OCI-M2 (cell line): ENCODE measurements around the gene BATF.

Source experiments
- DNase-seq: peaks from one replicate; lab custom pipeline; 2025; ENCODE audit not compliant: unreplicated experiment; lab: John Stamatoyannopoulos, UW

Gene BATF

DNA sequence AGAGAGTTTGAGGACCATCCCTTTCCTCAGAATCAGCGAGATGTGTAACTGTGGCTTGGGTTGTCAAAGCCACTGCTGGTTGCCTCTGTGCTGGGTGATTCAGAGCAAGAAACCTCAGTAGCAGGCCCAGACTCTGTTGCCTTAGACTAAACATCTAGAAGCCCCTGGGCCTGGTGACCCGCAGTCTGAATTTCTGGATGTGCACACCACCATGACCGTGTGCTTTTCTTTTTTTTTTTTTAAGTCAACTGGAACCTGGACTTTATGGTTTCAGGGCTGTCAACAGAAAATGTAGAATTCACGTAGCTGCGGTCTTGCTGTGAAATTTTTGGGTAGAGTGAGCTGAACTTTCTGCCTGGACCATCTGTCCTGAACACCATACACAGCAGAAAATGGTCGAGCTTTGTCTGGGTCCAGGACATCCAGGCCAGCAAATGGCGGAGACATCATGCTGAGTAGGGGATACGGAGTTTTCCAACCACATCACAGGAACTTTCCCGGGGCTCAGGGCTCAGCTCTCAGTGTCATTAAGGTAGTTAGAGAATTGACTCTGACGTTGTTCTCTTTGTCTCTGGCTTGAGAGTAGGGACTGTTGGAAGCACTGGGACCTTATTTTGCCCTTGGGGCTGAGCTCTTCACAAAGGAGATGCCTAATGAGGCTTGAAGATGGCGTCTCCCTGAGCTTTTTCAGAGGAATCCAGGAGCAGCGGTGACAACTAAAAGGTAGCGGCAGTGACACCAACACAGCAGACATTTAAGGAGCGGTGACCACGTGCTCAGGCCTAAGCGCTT lies 23.0 kb upstream of the BATF start:
- DNase-seq = no peak

DNA sequence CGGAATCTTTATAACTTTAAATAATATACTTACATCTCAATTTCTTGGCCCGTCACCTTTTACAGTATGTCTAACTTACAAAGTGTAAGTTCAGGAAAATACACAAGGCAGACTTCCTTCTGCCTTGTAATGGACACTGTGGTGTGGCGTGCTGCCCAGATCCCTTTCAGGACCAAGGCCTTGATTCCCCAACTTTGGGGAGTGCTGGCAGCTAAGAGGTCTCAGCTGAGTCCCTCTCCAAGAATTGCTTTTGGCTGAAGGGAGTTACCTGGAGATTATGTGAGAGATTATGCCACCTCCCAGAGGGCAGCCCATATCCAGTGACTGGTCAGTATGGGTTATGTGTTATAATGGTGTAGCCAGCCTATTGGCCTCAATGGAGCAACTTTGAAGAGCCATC lies 21.2 kb upstream of the BATF start:
- no peak for DNase-seq

DNA sequence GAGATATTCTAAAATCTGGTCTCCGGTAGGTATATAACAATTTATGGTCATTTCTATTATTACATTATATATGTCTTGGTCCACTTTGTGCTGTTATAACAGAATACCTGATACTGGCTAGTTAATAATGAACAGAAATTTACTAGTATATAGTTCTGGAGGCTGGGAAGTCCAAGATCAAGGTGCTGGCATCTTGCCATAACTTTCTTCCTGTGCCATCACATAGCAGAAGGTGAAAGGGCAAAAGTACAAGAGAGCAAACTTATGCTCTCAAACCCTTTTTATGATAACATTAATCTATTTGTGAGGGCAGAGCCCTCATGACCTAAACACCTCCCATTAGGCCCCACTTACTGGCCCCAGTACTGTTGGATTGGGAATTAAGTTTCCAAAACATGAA lies 17.9 kb upstream of the BATF start:
- DNase-seq = no peak

DNA sequence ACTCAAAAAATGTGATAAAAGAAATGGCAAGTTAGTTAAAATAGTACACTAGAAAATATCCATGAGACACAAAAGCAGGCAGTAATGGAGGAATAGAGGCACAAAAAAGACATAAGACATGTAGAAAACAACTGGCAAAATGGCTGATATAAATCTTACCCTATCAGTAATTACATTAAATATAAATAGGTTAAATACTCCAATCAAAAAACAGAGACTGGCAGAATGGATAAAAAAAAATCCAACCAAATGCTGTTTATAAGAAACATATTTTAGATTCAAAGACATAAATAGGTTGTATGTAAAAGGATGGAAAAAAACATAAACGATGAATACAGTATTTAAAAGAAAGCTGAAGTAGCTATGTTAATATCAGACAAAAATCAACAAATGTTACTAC lies 15.3 kb upstream of the BATF start:
- DNase-seq = no peak

DNA sequence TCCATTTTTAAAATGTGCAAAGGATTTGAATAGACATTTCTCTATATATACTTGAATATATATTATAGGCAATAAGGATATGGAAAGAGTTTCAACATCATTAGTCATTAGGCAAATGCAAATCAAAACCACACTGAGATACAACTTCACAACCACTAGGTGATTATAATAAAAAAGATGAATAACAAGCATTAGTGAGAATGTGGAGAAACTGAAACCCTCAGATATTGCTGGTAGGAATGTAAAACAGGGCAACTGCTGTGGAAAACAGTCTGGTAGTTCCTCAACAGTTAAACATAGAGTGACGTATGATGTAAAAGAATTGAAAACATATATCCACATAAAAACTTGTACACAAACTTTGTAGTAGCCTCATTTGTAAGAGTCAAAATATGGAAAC lies 11.7 kb upstream of the BATF start:
- no peak for DNase-seq

DNA sequence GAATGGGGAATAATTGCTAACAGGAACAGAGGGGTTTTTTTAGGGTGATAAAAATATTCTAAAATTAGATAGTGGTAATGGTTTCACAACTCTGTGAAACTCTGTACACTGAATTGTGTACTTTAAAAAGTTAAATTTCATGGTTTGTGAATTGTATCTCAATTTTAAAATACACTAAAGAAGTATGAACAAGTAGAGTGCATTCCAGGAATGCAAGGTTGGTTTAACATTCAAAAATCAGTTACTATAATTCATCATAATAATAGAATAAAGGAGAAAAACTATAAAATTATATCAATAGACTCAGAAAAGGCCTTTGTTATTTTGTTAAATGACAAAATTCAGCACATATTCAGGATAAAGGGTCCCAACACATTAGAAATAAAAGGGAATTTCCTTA lies 11.1 kb upstream of the BATF start:
- DNase-seq = no peak

DNA sequence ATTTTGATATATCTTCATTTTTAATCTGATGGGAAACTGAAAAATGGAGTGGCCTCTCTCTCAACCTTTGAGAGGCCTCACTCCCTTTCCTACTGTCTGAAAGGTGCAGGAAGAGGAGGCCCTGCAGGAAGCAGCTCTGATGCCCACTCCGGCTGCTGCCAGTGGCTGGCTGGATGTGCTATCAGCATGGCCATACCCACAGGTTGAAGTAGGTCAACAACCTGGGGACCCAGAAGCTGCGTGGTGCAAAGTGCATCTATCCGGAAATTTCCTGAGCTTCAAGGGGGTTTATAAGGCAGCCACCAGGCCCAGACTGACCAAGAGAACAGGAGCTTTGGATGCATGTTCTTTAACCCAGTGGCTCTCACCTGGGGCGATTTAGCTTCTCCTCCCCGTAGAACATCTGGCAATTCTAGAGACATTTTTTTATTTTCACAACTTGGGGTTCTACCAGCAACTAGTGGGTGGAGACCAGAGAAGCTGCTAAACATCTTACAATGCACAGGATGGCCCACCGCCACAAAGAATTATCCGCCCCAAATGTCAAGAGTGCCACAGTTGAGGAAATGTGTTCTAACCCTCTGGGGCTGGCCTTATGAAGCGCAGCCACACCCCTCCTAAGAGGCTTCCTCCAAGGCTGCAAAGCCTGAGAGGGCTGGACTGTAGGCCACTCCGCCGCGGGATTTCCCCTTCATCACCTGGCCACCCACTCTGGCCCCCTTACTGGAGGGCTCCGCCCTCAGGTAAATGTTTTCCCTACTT lies 8.2 kb upstream of the BATF start:
- DNase-seq = no peak

DNA sequence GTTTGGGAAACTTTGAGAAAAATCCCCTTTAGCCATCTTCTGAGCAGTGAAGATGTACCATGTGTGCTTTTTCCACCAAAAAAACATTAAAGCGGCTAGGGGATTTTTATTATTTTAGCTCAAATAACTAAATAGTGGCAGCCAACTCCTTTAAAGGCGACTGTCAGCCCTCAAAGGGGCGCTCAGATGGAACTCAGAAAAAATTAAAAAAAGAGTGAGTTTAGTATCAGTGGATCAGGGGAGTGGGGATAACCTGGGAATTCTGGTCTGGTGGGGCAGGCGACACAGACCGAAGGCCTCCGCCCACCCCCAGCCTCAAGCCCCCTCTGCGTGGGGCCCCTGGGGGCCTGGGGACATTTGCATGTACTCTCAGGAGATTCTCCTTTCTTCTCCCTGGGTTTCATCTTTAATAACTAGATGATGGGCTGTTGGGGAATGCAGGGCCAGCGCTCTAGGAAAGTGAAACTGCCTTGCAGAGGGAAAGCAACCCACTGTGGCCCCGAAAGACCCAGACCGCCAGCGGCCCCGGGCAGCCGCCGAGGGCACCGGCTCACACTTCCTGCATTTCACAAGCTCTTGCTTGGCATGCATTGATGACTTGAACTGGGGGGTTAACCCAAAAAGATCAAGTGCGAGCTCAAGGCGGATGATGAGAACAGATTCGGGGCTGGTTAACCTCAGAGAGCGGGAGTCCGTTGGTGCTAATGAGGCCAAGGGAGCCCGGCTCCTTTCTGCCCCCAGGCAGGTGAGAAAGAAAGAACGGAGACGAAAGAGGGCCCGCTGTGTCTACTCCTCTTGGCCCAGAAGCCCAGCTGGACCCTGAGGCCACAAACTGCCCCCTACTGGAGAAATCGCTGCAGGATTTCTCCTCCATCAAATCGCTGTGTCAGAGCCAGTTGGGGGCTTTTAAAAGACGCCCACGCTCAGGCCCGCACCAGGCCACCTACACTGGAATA lies 7.3 kb upstream of the BATF start:
- no peak for DNase-seq

DNA sequence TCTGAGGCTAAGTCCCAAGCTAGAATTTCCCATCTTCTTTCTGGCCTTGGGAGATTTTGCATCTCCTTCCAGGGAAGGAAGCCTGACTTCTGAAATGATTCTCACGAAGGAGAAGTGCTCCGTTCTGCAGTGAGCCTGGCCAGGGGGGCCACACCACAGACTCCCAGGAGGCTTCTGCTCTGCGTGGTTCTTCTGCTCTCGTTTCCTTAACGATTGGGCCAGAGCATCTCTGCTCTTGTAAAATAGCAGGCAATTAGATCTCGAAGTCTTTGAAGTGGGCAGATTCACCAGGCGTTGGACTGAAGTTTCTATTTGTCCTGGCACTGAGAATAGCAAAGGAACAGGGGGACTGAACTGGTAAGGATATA lies 6.7 kb upstream of the BATF start:
- no peak for DNase-seq

DNA sequence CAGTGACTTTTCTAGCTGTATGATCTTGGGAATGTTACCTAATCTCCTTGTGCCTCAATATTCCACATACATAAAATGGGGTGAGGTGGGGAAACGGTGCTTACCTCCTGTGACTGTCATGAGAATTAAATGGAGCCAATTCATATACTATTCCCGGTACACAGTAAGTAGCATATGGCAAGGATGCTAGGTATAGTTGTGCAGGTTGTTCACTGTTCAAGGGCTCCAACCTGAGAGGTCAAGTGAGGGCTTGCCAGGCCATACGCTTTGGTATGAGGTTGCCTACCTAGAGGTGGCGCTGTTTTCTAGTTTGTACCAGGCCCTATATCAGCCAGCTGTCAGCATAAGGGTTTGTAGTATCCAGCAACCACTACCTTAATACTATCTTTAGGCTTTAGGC lies 3.6 kb upstream of the BATF start:
- DNase-seq = no peak

DNA sequence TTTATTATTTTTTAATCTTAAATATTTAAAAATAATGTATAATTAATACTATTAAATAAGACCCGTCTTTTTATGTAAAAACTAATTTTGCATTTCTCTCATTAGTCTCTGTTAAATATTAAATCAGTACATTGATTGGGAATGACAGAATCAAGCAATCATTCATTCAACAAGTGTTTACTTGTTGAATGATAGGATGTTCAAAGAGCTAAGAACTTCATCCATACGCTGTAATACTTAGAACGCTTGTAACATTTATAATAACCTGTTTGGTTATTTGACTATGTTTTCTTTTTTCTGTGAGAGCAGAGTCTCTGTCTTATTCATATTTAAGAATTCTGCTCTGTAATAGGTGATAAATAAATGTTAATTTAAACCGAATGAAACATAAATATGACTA lies 2.9 kb upstream of the BATF start:
- no peak for DNase-seq

DNA sequence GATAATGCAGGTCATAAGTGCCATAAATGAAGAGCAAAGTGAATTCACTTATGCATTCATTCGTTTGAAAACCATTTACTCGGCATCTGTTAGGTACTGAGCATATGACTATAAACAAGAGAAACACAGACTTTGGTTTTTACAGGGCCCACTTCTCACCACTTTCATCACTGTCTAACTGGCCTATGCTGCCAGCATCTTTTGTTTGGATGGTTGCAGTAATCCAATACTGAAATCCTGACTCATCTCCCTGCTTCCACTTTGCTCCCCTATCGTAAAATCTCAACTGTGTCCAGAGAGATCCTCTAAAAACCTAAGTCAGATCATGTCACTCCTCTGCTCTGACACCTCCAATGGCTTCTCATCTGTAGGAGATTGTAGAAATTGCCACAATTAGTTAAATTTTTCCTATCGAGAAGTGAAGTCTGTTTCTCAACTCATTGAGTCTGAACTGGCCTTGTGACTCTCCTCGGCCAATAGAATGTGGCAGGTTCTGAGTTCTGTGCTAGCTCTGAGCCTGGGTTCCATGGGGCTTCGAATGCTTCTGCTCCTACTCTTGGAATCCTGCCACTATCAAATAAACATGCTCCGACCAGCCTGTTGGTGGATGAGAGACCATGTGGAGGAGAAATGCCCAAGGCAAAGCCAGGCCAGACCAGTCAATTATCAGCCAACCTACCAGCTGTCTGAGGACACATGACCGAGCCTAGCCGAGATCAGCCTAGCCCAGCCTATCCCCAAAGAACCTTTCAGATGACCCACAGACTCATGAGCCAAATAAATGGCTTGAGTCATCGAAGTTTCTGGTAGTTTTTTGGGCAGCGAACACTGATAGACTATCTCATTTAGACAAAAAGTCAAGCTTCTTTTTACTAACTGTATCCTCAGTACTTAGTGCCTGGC lies 2.2 kb upstream of the BATF start:
- no peak for DNase-seq

DNA sequence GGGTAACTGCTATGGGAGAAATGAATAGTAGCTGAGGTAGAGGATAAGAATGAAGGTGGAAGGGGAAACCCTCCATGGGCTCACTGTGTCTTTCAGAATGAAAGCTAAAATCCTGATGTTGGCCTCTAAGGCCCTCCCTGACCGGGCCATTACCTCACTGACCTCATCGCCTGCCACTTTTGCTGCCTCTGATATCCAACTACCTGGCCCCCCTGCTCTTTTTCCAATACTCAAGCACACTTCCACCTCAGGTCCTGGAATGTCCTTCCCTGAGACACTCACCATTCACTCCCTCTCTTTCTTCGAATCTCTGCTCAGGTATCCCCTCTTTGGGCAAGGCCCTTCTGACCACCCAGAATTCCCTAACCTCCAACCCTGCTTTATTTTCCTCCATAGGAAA lies 1.4 kb upstream of the BATF start:
- DNase-seq = no peak

DNA sequence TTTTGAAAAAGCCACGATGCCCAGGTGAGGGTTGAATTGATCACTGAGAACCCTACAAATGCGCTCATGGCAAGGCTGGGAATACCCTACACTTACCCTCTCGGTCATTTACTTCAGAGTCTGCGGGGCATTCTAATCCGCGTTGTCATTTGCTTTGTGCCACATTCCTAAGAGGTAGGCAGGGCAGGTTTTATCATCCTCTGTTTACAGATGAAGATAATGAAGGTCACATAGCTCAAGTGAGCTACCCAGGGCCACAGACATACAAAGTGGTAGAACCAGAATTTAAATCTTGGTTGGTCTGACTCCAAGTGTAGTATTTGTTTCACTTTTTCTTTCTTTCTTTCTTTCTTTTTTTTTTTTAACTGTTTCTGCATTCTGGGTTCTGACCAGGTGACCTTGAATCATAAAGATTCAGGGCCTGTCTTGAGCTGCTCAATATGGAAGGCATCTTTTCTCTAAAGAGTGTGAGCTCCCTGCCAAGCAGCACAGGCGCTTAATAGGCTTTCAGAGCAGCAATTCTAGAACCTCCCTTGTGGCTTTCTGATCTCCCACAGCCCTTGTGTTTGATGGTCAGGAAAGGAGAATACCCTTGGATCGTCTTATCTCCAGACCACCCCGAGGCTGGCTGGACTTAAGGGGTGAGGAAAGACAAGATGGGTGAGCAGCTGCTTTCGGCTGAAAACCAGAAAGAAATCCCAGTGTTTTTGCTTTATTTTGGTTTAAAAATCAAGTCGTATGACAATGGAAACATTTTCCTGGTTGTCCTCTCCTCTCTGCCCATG lies 662 bp upstream of the BATF start:
- DNase-seq = no peak

DNA sequence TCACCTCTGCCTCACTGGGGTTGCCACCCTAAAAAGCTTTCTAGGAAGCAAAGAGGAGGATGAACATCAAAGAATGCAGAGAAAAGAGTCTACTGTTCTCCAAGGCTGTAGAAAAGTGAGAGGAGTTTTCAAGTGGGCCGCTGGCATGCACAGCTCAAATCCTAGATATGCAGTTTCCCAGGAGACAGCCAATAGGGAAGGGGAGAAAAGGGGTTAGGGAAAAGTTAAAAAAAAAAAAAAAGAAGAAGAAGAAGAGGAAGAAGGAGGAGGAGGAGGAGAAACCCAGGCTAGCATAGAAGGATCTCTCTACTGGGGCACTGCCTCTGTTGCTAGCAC lies 682 bp downstream of the BATF start:
- no peak for DNase-seq

DNA sequence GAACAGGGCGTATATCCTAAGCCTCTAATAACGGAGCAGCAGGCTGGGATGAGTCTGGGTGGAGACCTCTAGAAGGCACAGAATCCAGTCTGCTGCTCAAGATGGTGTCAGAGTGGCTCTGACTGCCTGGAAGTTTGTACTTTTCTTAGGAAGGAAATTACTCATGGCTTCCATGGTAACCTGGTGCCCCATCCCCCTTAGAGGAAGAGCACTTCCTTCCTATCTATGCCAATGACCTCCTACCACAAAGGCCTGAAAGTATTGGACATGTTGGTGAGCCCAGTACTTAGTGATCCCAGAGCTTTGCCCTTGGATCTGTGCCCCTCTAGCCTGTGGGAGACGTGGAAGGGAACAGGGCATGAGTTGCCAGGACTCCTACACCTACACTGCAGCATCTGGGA lies 1.5 kb downstream of the BATF start:
- no peak for DNase-seq

DNA sequence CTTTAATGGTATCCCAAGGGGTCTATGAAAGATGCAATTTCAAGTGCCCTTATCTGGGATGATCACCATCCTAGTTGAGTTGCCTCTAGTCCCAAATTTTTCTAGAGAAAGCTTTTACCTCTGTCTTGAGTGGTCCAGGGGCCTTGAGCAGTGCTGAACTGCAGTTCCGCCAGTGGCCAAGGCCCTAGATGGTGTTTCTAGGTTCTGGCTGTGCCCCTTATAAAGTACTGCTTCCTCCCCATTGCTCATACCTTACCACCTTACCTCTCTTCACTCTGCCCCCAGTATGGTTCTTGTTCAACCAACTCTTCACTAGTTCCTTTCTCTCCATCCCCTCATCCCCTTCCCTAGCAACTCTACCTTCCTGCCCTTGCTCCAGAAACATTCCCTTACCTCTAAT lies 3.7 kb downstream of the BATF start:
- DNase-seq = no peak

DNA sequence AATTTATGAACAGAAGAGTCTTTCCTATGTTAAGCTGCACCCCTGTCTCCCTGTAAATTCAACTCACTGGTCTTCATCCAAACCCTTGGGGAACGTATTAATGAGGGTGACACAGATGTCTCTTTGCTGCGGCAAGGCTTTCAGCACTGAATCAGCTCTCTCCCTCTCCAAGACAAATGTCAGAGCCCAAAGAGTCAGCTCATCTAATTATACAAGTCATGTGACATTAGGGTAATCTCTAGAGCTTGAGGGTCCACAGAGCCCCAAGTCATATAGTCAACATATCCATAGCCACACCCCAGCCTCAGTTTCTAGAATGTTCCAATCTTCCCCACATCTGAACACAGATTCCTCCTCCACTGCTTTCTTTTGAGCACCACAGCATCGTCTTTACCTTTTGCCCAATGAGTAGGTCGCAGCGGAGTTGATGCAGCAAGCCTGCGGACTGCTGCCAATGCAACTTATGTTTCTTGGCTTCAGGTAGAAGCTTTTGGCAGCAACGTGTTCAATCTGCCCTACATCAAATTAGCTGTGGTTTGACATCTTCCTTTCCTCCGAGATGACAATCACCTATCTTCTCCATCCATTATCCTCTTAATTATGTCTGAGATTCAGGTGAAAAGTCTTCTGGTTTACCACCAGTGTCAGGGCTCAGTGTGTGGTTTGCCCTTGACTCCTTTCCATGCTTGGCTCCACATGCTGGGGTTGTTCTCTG lies 5.3 kb downstream of the BATF start:
- no peak for DNase-seq

DNA sequence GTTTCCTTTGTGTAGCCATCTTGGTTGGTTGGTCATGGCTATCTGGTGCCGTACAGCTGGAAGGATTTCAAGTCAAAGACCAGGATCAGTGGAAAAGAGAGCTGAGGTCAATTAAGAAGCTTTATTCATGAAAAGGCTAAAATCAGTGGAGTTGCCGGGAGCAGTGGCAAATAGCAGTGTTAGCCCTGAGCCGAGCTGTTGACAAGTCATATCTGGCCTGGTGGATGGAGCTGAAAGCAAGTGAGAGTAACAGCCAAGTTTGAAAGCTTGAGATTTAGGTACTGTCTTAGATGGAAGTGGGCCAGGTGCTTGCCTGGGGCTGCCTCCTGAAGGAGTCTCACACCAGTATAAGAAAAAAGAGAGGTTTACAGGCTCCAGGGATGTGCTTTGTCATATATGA lies 9.0 kb downstream of the BATF start:
- no peak for DNase-seq
